Subcutaneous abdominal adipose tissue (tissue), 5 donors: ENCODE results near the gene CHRD.
"Not testable (repeated sequence)": the region's sequence is repeated elsewhere in the genome, so short reads cannot be mapped to it uniquely, and the experiment has no call there.

ENCODE experiments used
- H3K27ac ChIP-seq: one replicate; pipeline ENCODE4 v1.7.0; 2013; ENCODE audit warnings: low read depth, mild to moderate bottlenecking, inconsistent platforms, low read length, moderate library complexity
- H3K27me3 ChIP-seq, 5 donors: one replicate each; pipeline ENCODE4 v1.7.0; 2013; ENCODE audit warnings: low read length in 5 of 5, inconsistent platforms in 1 of 5; ENCODE audit not compliant: control insufficient read depth in 5 of 5, insufficient read depth in 4 of 5
- H3K36me3 ChIP-seq, 5 donors: one replicate each; pipeline ENCODE4 v1.7.0; 2013; ENCODE audit warnings: low read length in 5 of 5; ENCODE audit not compliant: control insufficient read depth in 5 of 5, insufficient read depth in 5 of 5
- H3K4me1 ChIP-seq, 5 donors: one replicate each; pipeline ENCODE4 v1.7.0; 2013; ENCODE audit warnings: low read length in 5 of 5, mild to moderate bottlenecking in 3 of 5, moderate library complexity in 1 of 5; ENCODE audit not compliant: control insufficient read depth in 5 of 5, insufficient read depth in 5 of 5
- H3K4me3 ChIP-seq, 5 donors: one replicate each; pipeline ENCODE4 v1.7.0; 2013; ENCODE audit warnings: low read length in 5 of 5, low read depth in 1 of 5
- H3K9ac ChIP-seq, 5 donors: one replicate each; pipeline ENCODE4 v1.7.0; 2013; ENCODE audit warnings: low read length in 5 of 5, mild to moderate bottlenecking in 4 of 5, moderate library complexity in 3 of 5
- H3K9me3 ChIP-seq, 5 donors: one replicate each; pipeline ENCODE4 v1.7.0; 2013; ENCODE audit warnings: low read length in 5 of 5; ENCODE audit not compliant: control insufficient read depth in 5 of 5
- donor health status: healthy.
- donor health status: healthy.
- donor health status: healthy.
- donor health status: healthy.
- donor health status: healthy.

Gene CHRD

GRCh38 chr3:184337399-184337714 is 42.5 kb upstream of the CHRD start, which contains the start of gene FAM131A:
Gene FAM131A, plus strand, starts transcription at chr3:184337600. Its CDS starts 31 bp downstream, at chr3:184337631.
- peak within 1 kb of the TSS; percentile 71 to 89 (median 86) for H3K9ac ChIP-seq

GRCh38 chr3:184337981-184338380 is 41.9 kb upstream of the CHRD start:
- H3K9me3 ChIP-seq, result no peaks in the 10 kb centered on the region
- H3K36me3 ChIP-seq, result peaks cover 0 to 42% (median 35%) of the 10 kb centered on the region in 5 donors
- H3K4me3 ChIP-seq, result peak overlapping the region in 3 of 5 donors; percentile 11 to 34 (median 27)
- peaks cover 5 to 42% (median 36%) of the 10 kb centered on the region in 5 donors for H3K4me1 ChIP-seq
- peak overlapping the region; percentile 25 to 84 (median 61) for H3K9ac ChIP-seq
- H3K27ac ChIP-seq, result peak overlapping the region; percentile 98
- H3K27me3 ChIP-seq, result no peaks in the 10 kb centered on the region

More at GRCh38 chr3:184337399-184337714, 42.5 kb upstream of the CHRD start, which contains the start of gene FAM131A:
- Histone ChIP-seq H3K9me3 (no peaks in the 10 kb centered on the region), H3K36me3 (peaks cover 0 to 42% (median 36%) of the 10 kb centered on the region in 5 donors), H3K27ac (peak within 1 kb of the TSS; percentile 98), H3K4me3 (peak within 1 kb of the TSS; percentile 74 to 80 (median 80)), H3K4me1 (peaks cover 5 to 46% (median 38%) of the 10 kb centered on the region in 5 donors), H3K27me3 (no peaks in the 10 kb centered on the region)

DNA sequence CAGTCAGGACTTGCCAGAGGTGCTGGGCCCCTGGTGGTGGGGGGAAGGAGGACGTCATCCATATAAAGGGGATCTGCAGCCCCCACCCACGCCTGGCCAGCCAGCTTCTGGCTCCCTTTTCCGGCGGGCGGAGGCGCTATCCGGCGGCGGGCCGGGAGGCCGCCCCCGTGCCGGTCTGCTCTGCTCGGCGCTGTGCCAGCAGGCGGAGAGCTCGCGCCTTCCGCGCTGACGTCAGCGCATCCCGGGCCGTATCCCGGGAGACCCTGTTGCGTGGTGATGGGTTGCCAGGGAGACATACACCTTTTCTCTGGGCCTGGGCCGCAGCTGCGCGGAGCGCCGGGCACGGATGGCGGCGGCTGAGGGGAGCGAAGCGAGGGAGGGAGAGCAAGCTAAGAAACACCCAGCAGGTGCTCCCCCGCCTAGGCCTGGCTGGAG is 41.3 kb upstream of the CHRD start:
- Histone ChIP-seq H3K36me3 (peaks cover 0 to 42% (median 35%) of the 10 kb centered on the region in 5 donors), H3K4me3 (peak overlapping the region in 3 of 5 donors; percentile 11 to 40 (median 27)), H3K4me1 (peaks cover 5 to 42% (median 36%) of the 10 kb centered on the region in 5 donors), H3K27ac (peak overlapping the region; percentile 98), H3K9ac (peak overlapping the region in 4 of 5 donors; percentile 25 to 84 (median 52)), H3K27me3 (no peaks in the 10 kb centered on the region), H3K9me3 (no peaks in the 10 kb centered on the region)

DNA sequence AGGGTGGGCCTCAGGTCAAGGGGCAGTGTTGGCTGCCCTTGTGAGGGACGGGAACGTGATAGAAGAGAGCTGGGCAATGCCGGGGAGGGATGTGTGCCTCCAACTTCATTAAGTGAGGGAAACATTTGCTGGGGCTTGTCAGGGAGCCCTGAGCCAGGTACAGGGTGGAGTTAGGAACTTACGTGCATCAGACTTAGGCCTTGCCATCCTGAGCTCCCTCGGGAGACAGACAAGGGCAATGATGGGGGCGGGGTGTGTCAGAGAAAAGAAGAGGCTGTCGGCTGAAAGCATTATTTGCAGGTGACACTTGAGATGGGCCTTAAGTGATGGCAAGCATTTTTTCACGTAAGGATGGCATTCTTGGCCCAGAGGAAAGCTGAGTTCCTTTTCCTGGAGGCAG is 40.9 kb upstream of the CHRD start:
- Histone ChIP-seq H3K36me3 (peaks cover 0 to 40% (median 33%) of the 10 kb centered on the region in 5 donors), H3K9me3 (no peaks in the 10 kb centered on the region), H3K4me1 (peaks cover 5 to 42% (median 36%) of the 10 kb centered on the region in 5 donors), H3K9ac (peak overlapping the region in 2 of 5 donors; percentile 15 to 25), H3K27me3 (no peaks in the 10 kb centered on the region), H3K4me3 (peak overlapping the region in 3 of 5 donors; percentile 11 to 40 (median 17)), H3K27ac (peak overlapping the region; percentile 98)

DNA sequence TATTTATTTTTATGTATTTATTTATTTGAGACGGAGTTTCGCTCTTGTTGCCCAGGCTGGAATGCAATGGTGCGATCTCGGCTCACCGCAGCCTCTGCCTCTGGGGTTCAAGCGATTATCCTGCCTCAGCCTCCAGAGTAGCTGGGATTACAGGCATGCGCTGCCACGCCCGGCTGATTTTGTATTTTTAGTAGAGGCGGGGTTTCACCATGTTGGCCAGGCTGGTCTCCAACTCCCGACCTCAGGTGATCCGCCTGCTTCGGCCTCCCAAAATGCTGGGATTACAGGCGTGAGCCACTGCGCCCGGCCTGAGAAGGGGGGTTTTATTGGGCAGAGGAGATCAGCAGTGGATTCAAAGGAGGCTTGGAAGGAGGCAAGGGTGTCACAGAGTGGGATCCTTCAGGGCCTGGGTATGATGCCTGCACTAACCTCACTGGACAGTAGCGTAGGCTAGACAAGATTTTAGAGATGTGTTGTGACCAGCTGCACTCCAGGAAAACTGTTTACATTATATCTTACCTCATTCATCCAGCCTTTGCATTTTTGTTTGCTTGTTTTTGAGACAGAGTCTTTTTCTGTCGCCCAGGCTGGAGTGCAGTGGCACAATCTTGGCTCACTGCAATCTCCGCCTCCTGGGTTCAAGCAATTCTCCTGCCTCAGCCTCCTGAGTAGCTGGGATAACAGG is 40.3 kb upstream of the CHRD start:
- H3K4me1 ChIP-seq, result peaks cover 5 to 42% (median 36%) of the 10 kb centered on the region in 5 donors
- not testable (repeated sequence) for H3K27ac ChIP-seq, H3K27me3 ChIP-seq, H3K9ac ChIP-seq, H3K9me3 ChIP-seq, H3K4me3 ChIP-seq
- peaks cover 0 to 40% (median 33%) of the 10 kb centered on the region in 5 donors for H3K36me3 ChIP-seq

DNA sequence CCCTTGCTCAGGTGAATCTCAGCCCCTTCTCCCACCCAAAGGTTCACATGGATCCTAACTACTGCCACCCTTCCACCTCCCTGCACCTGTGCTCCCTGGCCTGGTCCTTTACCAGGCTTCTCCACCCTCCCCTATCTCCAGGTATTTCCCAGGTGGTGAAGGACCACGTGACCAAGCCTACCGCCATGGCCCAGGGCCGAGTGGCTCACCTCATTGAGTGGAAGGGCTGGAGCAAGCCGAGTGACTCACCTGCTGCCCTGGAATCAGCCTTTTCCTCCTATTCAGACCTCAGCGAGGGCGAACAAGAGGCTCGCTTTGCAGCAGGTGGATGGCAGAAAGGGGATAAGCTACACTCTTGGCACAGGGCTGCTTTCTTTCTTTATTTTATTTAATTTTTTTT is 37.9 kb upstream of the CHRD start:
- peaks cover 0 to 43% (median 35%) of the 10 kb centered on the region in 5 donors for H3K36me3 ChIP-seq
- peaks cover 3 to 31% (median 28%) of the 10 kb centered on the region in 5 donors for H3K4me1 ChIP-seq
- no peaks in the 10 kb centered on the region for H3K9me3 ChIP-seq
- H3K27ac ChIP-seq, result no peak overlapping the region
- no peak overlapping the region for H3K4me3 ChIP-seq
- H3K27me3 ChIP-seq, result no peaks in the 10 kb centered on the region
- no peak overlapping the region for H3K9ac ChIP-seq

- H3K27me3 ChIP-seq, result no peaks in the 10 kb centered on the region
- H3K36me3 ChIP-seq, result peaks cover 0 to 43% (median 36%) of the 10 kb centered on the region in 5 donors
- no peak overlapping the region for H3K4me3 ChIP-seq
- no peaks in the 10 kb centered on the region for H3K9me3 ChIP-seq
- no peak overlapping the region for H3K9ac ChIP-seq
- H3K27ac ChIP-seq, result no peak overlapping the region
- peaks cover 0 to 28% (median 24%) of the 10 kb centered on the region in 5 donors for H3K4me1 ChIP-seq
Measured at GRCh38 chr3:184343200-184343876, 36.5 kb upstream of the CHRD start.

GRCh38 chr3:184344579-184345316 is 35.1 kb upstream of the CHRD start:
- Histone ChIP-seq H3K27me3 (no peaks in the 10 kb centered on the region), H3K9ac (no peak overlapping the region), H3K9me3 (no peaks in the 10 kb centered on the region), H3K27ac (no peak overlapping the region), H3K36me3 (peaks cover 0 to 43% (median 36%) of the 10 kb centered on the region in 5 donors), H3K4me3 (no peak overlapping the region), H3K4me1 (peaks cover 0 to 32% (median 22%) of the 10 kb centered on the region in 5 donors)

DNA sequence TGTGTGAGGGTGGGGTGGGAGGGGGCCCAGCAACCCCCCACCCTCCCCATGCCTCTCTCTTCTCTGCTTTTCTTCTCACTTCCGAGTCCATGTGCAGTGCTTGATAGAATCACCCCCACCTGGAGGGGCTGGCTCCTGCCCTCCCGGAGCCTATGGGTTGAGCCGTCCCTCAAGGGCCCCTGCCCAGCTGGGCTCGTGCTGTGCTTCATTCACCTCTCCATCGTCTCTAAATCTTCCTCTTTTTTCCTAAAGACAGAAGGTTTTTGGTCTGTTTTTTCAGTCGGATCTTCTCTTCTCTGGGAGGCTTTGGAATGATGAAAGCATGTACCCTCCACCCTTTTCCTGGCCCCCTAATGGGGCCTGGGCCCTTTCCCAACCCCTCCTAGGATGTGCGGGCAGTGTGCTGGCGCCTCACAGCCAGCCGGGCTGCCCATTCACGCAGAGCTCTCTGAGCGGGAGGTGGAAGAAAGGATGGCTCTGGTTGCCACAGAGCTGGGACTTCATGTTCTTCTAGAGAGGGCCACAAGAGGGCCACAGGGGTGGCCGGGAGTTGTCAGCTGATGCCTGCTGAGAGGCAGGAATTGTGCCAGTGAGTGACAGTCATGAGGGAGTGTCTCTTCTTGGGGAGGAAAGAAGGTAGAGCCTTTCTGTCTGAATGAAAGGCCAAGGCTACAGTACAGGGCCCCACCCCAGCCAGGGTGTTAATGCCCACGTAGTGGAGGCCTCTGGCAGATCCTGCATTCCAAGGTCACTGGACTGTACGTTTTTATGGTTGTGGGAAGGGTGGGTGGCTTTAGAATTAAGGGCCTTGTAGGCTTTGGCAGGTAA is 34.3 kb upstream of the CHRD start:
- no peak overlapping the region for H3K9ac ChIP-seq
- no peak overlapping the region for H3K27ac ChIP-seq
- peaks cover 0 to 34% (median 22%) of the 10 kb centered on the region in 5 donors for H3K4me1 ChIP-seq
- H3K4me3 ChIP-seq, result no peak overlapping the region
- H3K36me3 ChIP-seq, result peaks cover 0 to 43% (median 36%) of the 10 kb centered on the region in 5 donors
- H3K27me3 ChIP-seq, result no peaks in the 10 kb centered on the region
- H3K9me3 ChIP-seq, result no peaks in the 10 kb centered on the region
